ENCODE data around the gene RNF130.

The RNF130 gene

DNA sequence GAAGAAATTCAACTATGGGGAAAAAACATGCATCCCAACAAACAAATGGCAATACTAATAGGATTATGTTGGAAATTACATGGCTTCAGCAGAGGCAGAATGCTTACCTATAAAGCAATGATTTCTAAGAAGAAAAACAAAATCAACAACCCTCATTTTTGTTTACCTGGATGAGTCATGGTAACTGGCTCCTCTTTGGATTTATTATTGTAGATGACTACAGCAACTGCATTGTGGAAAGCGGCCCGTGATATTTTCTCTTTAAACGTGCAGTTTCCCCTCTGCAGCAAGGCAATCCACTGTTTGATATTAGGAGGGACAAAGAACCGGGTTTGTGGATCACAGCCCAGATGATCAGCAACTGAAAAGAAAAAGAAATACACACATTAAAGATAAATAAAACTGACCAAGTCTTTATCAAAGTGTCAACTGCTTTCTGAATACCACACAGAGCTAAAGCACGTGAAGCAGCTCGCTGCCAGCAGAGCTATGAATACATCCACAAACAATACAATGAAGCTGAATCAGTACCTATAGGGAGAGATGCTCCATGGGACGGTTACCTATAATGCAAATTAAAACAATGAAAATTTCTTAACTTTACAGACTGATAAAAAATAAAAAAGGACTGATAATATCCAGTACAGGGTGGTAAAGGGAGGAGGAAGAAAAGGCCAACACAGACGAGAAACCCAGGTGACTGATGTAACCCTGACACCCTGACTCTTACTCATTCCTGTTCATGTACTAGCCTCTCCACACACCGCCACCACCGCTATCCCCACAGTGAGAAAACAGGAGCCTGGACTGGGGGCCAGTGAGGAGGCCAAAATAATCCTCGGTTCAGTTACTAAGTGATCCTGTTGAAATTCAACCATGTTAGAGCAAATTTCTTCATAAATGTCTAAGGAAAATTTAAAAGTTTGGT is 31.0 kb downstream of the RNF130 start:
- H3K4me3 ChIP-seq (ENCODE audit: low read length) = no peak overlapping the region
- no peak for DNase-seq (ENCODE audit: low read depth)

DNA sequence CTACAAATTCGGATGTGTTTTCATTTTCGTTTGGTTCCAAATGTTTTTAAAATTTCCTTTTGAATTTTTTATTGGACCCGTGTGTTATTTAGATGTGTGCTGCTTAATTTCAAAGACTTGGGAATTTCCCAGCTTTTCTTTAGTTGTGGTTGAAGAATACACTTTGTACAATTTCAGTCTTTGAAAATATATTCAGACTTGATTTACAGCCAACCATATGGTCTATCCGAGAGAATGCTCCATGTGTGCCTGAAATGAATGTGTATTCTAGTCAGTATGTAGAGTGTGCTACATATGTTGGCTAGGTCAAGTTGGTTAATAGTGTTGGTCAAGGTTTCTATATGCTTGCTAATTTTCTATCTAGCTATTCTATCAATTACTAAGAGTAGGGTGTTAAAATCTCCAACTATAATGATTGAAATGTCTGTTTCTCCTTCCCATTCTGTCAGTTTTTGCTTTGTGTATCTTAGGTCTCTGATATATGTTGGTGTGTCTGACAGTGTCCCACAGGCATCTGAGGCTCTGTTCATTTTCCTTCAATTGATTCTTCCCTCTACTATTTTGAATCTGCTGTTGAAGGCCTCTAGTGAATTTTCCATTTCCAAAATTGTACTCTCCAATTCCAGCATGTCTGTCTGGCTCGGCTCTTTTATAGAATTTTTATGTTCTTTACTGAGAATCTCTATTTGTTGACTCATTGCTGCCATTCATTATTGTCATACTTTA is 36.2 kb downstream of the RNF130 start:
- DNase-seq (ENCODE audit: low read depth) = no peak
- no peak overlapping the region for H3K4me3 ChIP-seq (ENCODE audit: low read length)
- TF ChIP-seq, protein P1, sequence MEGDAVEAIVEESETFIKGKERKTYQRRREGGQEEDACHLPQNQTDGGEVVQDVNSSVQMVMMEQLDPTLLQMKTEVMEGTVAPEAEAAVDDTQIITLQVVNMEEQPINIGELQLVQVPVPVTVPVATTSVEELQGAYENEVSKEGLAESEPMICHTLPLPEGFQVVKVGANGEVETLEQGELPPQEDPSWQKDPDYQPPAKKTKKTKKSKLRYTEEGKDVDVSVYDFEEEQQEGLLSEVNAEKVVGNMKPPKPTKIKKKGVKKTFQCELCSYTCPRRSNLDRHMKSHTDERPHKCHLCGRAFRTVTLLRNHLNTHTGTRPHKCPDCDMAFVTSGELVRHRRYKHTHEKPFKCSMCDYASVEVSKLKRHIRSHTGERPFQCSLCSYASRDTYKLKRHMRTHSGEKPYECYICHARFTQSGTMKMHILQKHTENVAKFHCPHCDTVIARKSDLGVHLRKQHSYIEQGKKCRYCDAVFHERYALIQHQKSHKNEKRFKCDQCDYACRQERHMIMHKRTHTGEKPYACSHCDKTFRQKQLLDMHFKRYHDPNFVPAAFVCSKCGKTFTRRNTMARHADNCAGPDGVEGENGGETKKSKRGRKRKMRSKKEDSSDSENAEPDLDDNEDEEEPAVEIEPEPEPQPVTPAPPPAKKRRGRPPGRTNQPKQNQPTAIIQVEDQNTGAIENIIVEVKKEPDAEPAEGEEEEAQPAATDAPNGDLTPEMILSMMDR (conservative IDR thresholded peaks at IDR 0.05; ENCODE audit: low read length) = no peak

More for the DNA sequence above, 31.0 kb downstream of the RNF130 start:
- TF ChIP-seq, protein P1 (conservative IDR thresholded peaks at IDR 0.05; ENCODE audit: low read length) = no peak

- DNase-seq (ENCODE audit: low read depth) = no peak
- TF ChIP-seq, protein P1 (conservative IDR thresholded peaks at IDR 0.05; ENCODE audit: low read length) = no peak
- no peak overlapping the region for H3K4me3 ChIP-seq (ENCODE audit: low read length)
These were observed 37.0 kb downstream of the RNF130 start for GRCh38 chr5:180034564-180034963.

DNA sequence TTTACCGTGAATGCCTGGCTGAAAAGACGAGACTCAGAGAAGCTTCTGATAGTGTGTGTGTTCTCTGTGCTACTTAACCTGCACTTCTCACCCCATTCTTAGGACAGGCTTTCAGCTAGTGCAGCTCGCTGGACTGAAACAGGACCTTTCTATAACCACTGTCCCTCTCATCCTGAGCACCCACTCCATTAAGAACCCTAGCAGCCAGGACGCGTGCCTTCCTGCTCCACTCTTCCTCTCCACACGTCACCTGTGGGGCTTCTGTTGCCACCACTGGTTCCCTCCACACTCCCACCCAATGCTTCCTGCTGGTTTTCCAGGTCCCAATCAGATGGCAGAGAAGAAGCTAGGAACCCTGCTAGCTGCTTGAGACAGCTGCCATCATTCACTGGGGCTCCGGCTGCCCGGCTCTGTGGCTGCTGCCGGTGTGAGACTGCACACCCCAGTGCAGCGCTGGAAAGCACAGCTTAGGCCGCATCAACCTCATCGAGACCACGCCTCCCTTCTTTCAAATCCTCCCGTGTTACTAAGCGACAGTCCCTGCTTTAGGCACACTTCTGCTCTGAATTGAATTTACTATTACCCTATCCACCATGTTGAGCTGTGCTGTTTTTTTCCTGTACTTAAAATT is 44.0 kb downstream of the RNF130 start:
- no peak overlapping the region for H3K4me3 ChIP-seq (ENCODE audit: low read length)
- DNase-seq (ENCODE audit: low read depth) = no peak

GRCh38 chr5:180026734-180027458 is 44.7 kb downstream of the RNF130 start:
- DNase-seq (ENCODE audit: low read depth) = no peak
- TF ChIP-seq, protein P1 (conservative IDR thresholded peaks at IDR 0.05; ENCODE audit: low read length) = no peak
- H3K4me3 ChIP-seq (ENCODE audit: low read length) = no peak overlapping the region

More for the DNA sequence above, 44.0 kb downstream of the RNF130 start:
- TF ChIP-seq, protein P1 (conservative IDR thresholded peaks at IDR 0.05; ENCODE audit: low read length) = no peak

GRCh38 chr5:180026320-180026719 is 45.2 kb downstream of the RNF130 start:
- peak; percentile 11 for DNase-seq (ENCODE audit: low read depth)
- TF ChIP-seq, protein P1 (conservative IDR thresholded peaks at IDR 0.05; ENCODE audit: low read length) = no peak
- H3K4me3 ChIP-seq (ENCODE audit: low read length) = no peak overlapping the region
